Measurements from ENCODE around the gene SPRTN. TPM values are rescaled to one million over a fixed set of nuclear protein-coding genes. Genes with fewer than 3 reads are reported as not detected.
"Not testable (repeated sequence)": the region's sequence is repeated elsewhere in the genome, so short reads cannot be mapped to it uniquely, and the experiment has no call there.

SPRTN gene
- total RNA-seq, 2 donors from 2014 or later = 6.7 to 15.2 TPM

GRCh38 chr1:231324660-231325059, 13.4 kb upstream of the SPRTN start:
- no peaks in the 10 kb centered on the region for H3K27me3 Mint-ChIP-seq
- H3K9me3 Mint-ChIP-seq = no peaks in the 10 kb centered on the region
- no peaks in the 10 kb centered on the region for H3K36me3 Mint-ChIP-seq (ENCODE audit: low read depth)
- no peaks in the 10 kb centered on the region for H3K4me1 Mint-ChIP-seq
- ATAC-seq (replicated peaks) = no peak
- no peak overlapping the region for H3K4me3 Mint-ChIP-seq
- H3K27ac Mint-ChIP-seq = no peak overlapping the region

- Mint-ChIP-seq H3K9me3 (no peaks in the 10 kb centered on the region), H3K36me3 (ENCODE audit: low read depth) (peaks cover 2% of the 10 kb centered on the region), H3K27me3 (no peaks in the 10 kb centered on the region), H3K27ac (no peak overlapping the region), H3K4me1 (no peaks in the 10 kb centered on the region), H3K4me3 (no peak overlapping the region)
- ATAC-seq (replicated peaks) = no peak
Measured at GRCh38 chr1:231326248-231326647, 11.8 kb upstream of the SPRTN start.

- Mint-ChIP-seq H3K27ac (no peak overlapping the region), H3K4me3 (no peak overlapping the region), H3K36me3 (ENCODE audit: low read depth) (peaks cover 14% of the 10 kb centered on the region)
Measured at GRCh38 chr1:231327617-231328016, 10.5 kb upstream of the SPRTN start.

GRCh38 chr1:231329483-231329882, 8.6 kb upstream of the SPRTN start:
- peaks cover 6% of the 10 kb centered on the region for H3K4me1 Mint-ChIP-seq
- H3K9me3 Mint-ChIP-seq = no peaks in the 10 kb centered on the region
- no peak overlapping the region for H3K4me3 Mint-ChIP-seq
- H3K27me3 Mint-ChIP-seq = no peaks in the 10 kb centered on the region
- H3K36me3 Mint-ChIP-seq (ENCODE audit: low read depth) = peaks cover 33% of the 10 kb centered on the region
- ATAC-seq (replicated peaks) = no peak
- H3K27ac Mint-ChIP-seq = no peak overlapping the region

More at GRCh38 chr1:231327617-231328016, 10.5 kb upstream of the SPRTN start:
- ATAC-seq (replicated peaks) = no peak
- Mint-ChIP-seq H3K9me3 (no peaks in the 10 kb centered on the region), H3K4me1 (no peaks in the 10 kb centered on the region), H3K27me3 (no peaks in the 10 kb centered on the region)

- no peak overlapping the region for H3K27ac Mint-ChIP-seq
- H3K27me3 Mint-ChIP-seq = no peaks in the 10 kb centered on the region
- no peak for ATAC-seq (replicated peaks)
- peaks cover 19% of the 10 kb centered on the region for H3K4me1 Mint-ChIP-seq
- H3K36me3 Mint-ChIP-seq (ENCODE audit: low read depth) = peaks cover 63% of the 10 kb centered on the region
- peak overlapping the region; percentile 98 for H3K4me3 Mint-ChIP-seq
- no peaks in the 10 kb centered on the region for H3K9me3 Mint-ChIP-seq
Measured at GRCh38 chr1:231332761-231333160, 5.3 kb upstream of the SPRTN start.

- peaks cover 70% of the 10 kb centered on the region for H3K36me3 Mint-ChIP-seq (ENCODE audit: low read depth)
- H3K9me3 Mint-ChIP-seq = no peaks in the 10 kb centered on the region
- ATAC-seq (replicated peaks) = no peak
- no peaks in the 10 kb centered on the region for H3K27me3 Mint-ChIP-seq
- H3K4me3 Mint-ChIP-seq = peak overlapping the region; percentile 98
- peaks cover 20% of the 10 kb centered on the region for H3K4me1 Mint-ChIP-seq
- peak overlapping the region; percentile 48 for H3K27ac Mint-ChIP-seq
Measured at GRCh38 chr1:231334079-231334666, 3.9 kb upstream of the SPRTN start.

GRCh38 chr1:231334952-231335351, 3.1 kb upstream of the SPRTN start:
- H3K27ac Mint-ChIP-seq = no peak overlapping the region
- H3K9me3 Mint-ChIP-seq = no peaks in the 10 kb centered on the region
- H3K27me3 Mint-ChIP-seq = no peaks in the 10 kb centered on the region
- ATAC-seq (replicated peaks) = no peak
- peaks cover 70% of the 10 kb centered on the region for H3K36me3 Mint-ChIP-seq (ENCODE audit: low read depth)
- peaks cover 24% of the 10 kb centered on the region for H3K4me1 Mint-ChIP-seq
- peak overlapping the region; percentile 98 for H3K4me3 Mint-ChIP-seq

GRCh38 chr1:231335663-231336602, 2.2 kb upstream of the SPRTN start:
- peak overlapping the region; percentile 98 for H3K27ac Mint-ChIP-seq
- no peak for ATAC-seq (replicated peaks)
- H3K4me1 Mint-ChIP-seq = peaks cover 30% of the 10 kb centered on the region
- H3K36me3 Mint-ChIP-seq (ENCODE audit: low read depth) = peaks cover 77% of the 10 kb centered on the region
- H3K9me3 Mint-ChIP-seq = no peaks in the 10 kb centered on the region
- H3K27me3 Mint-ChIP-seq = no peaks in the 10 kb centered on the region
- H3K4me3 Mint-ChIP-seq = peak overlapping the region; percentile 98

GRCh38 chr1:231337043-231337471, 1.0 kb upstream of the SPRTN start:
- peak overlapping the region; percentile 98 for H3K27ac Mint-ChIP-seq
- H3K9me3 Mint-ChIP-seq = no peaks in the 10 kb centered on the region
- peak overlapping the region; percentile 98 for H3K4me3 Mint-ChIP-seq
- peaks cover 76% of the 10 kb centered on the region for H3K36me3 Mint-ChIP-seq (ENCODE audit: low read depth)
- peak; percentile 1 for ATAC-seq (replicated peaks)
- H3K27me3 Mint-ChIP-seq = no peaks in the 10 kb centered on the region
- peaks cover 30% of the 10 kb centered on the region for H3K4me1 Mint-ChIP-seq

- H3K4me1 Mint-ChIP-seq = peaks cover 30% of the 10 kb centered on the region
Measured at GRCh38 chr1:231337472-231338269, 422 bp upstream of the SPRTN start, which contains the start of gene EXOC8. TSS of gene EXOC8 (minus strand) at chr1:231337852. CDS start at chr1:231337745, 107 bp downstream.

GRCh38 chr1:231340328-231341013, 2.4 kb downstream of the SPRTN start:
- H3K36me3 Mint-ChIP-seq (ENCODE audit: low read depth) = peaks cover 71% of the 10 kb centered on the region
- peaks cover 22% of the 10 kb centered on the region for H3K4me1 Mint-ChIP-seq
- H3K27ac Mint-ChIP-seq = peak overlapping the region; percentile 50
- no peaks in the 10 kb centered on the region for H3K9me3 Mint-ChIP-seq
- H3K4me3 Mint-ChIP-seq = no peak overlapping the region
- H3K27me3 Mint-ChIP-seq = no peaks in the 10 kb centered on the region
- no peak for ATAC-seq (replicated peaks)

More at GRCh38 chr1:231337472-231338269, 422 bp upstream of the SPRTN start, which contains the start of gene EXOC8:
- H3K9me3 Mint-ChIP-seq = no peaks in the 10 kb centered on the region
- peak within 1 kb of the TSS; percentile 98 for H3K27ac Mint-ChIP-seq
- H3K4me3 Mint-ChIP-seq = peak within 1 kb of the TSS; percentile 98
- H3K27me3 Mint-ChIP-seq = no peaks in the 10 kb centered on the region
- peaks cover 74% of the 10 kb centered on the region for H3K36me3 Mint-ChIP-seq (ENCODE audit: low read depth)
- peak; percentile 79 for ATAC-seq (replicated peaks)

- Mint-ChIP-seq H3K36me3 (ENCODE audit: low read depth) (peaks cover 93% of the 10 kb centered on the region), H3K27ac (no peak overlapping the region), H3K27me3 (no peaks in the 10 kb centered on the region), H3K9me3 (no peaks in the 10 kb centered on the region), H3K4me3 (no peak overlapping the region), H3K4me1 (no peaks in the 10 kb centered on the region)
- ATAC-seq (replicated peaks) = no peak
Measured at GRCh38 chr1:231347961-231348360, 9.9 kb downstream of the SPRTN start.

GRCh38 chr1:231348442-231348841, 10.3 kb downstream of the SPRTN start:
- Mint-ChIP-seq H3K9me3 (no peaks in the 10 kb centered on the region), H3K4me1 (no peaks in the 10 kb centered on the region), H3K4me3 (no peak overlapping the region), H3K27ac (no peak overlapping the region), H3K36me3 (ENCODE audit: low read depth) (peaks cover 93% of the 10 kb centered on the region), H3K27me3 (no peaks in the 10 kb centered on the region)
- no peak for ATAC-seq (replicated peaks)

- H3K27me3 Mint-ChIP-seq; ATAC-seq (replicated peaks); H3K9me3 Mint-ChIP-seq; H3K4me1 Mint-ChIP-seq; H3K4me3 Mint-ChIP-seq; H3K27ac Mint-ChIP-seq: not testable (repeated sequence)
- H3K36me3 Mint-ChIP-seq (ENCODE audit: low read depth) = peaks cover 91% of the 10 kb centered on the region
Measured at GRCh38 chr1:231348856-231349255, 10.8 kb downstream of the SPRTN start.

Measured in activated T-helper 17 cell treated with anti-CD3 and anti-CD28 coated beads, Interleukin-2, amount 50 U/mL, for 72 hours (primary cell).